Activated CD8-positive, alpha-beta memory T cell treated with anti-CD3 and anti-CD28 coated beads, Interleukin-2, amount 50 U/mL, for 4 hours (primary cell): ENCODE results near the gene GRIA2.

Experiments used
- DNase-seq: peaks from one replicate; pipeline ENCODE4 v3.0.0-alpha.2; 2020

Gene GRIA2

DNA sequence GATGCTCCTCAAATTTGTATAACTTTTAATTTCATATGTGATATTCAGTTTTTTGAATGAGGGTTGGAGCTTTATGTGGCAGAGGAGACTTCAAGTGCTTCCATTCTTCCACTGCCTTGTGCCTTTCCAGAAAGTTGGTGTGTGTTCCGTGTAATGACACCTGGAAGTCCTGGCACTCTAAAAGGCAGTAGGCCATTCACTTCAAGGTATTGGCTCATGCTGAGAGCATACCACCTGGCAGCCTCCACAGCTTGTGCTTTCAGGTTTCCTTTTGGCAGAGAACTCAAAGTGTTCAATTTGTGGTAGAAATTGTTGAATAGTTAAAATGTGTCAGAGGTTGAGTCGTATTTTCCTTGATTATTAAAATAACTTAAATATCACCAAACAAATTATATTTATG, 49.6 kb downstream of the GRIA2 start:
- no peak for DNase-seq

DNA sequence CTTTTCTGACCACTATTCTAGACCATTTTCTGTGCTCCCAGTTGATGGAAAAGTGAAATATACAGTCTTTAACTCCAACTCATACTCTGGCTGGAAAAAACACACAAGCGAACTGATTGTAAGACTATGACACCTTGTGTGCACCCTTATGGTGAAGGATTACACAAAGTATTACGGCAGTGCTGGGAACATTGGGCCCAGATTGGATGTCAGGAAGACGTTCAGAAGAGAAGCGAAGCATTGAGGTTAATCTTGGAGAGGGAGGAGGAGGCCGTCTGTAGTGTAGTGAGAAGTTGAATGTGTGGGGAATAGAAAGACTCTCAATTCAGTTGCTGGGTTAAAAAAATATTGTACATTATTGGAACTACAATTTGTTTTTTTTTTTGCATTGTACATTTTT, 50.0 kb downstream of the GRIA2 start:
- DNase-seq, result no peak

DNA sequence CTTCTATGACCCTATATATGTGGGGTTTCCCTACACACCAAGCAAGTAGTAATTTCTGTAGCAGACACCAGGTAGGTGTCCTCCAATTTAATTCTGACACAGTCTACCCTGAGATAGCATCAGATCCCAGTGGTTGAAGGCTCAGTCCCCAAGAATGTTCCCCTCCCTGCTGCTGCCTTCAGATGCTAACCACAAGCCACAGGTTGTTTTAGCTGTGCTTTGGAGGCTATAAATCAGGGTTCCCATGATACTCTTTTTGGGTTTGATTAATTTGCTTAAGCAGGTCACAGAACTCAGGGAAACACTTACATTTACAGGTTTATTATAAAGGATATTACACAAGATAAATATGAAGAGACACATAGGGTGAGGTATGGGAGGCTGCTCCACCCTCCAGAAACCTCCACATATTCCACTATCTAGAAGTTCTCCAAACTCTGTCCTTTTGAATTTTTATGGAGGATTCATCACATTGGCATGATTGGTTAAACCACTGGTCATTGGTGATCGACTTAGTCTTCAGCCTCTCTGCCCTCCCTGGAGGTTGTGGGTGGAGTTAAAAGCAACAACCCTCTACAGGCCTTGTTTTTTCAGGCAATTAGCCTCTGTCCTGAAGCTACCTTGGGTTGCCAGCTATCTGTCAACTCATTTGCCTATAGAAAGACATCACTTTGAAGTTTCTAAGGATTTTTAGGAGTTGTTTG, 50.8 kb downstream of the GRIA2 start:
- no peak for DNase-seq

DNA sequence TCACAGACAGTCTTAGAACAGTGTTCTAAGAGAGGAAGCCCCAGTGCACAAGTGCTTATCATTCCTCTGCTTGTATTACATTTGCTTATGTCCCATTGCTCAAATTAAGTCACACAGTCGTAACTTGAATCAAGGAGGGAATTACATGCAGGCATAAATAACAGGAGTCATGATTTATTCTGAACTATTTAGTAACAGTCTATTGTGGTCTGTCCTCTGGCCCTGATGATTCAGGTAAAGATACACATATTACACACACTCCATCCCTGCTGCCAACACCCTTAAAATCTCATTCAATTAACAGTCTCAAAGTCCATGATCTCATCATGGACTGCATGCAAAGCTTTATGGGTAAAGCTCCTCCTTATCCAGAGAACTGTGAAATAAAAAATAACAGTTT, 60.1 kb downstream of the GRIA2 start:
- DNase-seq, result no peak

DNA sequence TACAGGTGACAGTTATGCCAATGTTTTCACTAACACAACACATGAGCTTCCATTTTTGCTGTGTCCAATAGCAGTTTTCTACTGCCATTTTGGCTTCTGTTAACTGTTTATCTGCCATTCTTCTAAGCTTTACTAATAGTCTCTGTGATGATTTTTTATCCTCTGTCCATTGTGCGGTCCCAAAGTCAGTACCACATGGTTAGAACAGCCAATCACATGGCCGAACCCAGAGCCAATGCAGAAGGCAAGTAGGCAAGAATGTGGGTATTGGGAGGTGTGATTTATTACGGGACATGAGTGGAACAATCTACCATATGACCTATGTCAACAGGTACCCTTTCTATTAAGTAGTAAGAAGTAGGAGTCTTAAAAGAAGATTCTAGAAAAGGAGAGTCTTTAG, 61.5 kb downstream of the GRIA2 start:
- no peak for DNase-seq

DNA sequence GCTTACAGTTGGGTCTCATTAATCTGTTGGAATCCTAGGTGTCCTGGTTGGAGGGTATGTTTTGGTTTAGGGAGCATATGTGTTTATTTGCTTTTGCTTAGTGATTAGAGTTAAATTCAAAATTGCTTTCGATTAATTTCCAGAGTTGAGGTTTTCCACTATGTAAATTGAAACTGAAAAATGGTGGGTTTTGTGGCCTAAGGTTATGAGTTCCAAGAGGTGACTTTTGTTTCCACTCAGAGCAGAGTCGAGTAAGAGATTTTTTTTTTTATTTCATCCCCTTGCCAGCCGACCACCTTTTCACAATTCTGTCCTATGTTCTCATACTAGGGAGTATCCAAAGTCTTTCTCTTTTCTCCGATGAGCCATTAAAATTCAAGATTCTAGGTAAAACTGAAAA, 66.9 kb downstream of the GRIA2 start:
- DNase-seq, result no peak

DNA sequence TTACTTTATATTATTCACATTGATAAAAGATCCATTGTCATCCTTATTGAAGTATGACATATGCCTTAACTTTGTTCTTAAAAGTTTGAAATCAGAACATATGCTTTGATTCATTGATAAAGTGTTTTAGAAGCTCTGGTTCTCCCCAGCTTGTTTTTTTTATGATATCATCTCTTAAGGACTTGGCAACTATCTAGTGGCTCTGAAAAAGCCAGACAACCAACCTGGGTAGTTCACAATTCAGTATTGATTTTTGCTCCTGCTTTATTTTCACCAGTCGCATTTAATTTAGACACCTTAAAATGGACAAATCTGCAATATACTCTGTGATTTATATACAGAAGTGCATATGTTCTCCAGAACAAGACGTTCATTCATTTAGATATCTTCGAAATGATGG, 70.1 kb downstream of the GRIA2 start:
- no peak for DNase-seq

DNA sequence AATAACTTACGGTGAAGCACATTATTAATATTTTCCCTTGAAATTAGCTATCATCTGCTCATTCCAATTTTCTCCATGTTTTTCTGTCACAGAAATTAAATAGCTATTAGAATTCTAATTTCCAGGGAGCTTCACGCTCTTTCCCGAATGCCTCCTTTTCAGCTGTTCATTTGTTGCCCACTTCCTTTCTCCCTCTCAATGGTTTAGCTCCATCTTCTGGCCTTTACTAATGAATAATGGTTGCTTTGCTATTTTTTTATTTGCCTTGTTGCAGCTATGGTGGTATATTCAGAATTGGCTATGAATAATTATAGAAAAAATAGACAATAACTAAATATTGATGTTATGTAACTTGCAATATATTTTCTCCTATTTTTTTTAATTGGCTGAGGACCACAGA, 70.5 kb downstream of the GRIA2 start:
- no peak for DNase-seq

DNA sequence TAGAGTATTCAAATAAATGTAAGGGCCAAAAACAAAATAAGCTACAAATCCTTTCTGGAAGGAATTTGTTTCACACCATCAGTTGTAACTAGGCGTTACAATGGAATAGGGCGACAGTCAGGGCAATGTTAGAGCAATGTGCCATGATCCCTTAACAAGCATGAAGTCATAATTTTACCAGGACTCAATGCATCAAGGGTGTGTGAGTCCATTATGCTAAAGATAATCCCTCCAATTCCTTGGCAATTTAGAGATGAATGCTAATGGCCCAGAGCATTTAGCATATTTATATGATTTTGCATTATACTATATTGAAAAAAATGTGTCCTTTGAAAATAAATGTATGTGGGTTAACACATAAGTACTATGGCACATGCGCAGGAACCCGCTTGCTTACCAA, 73.1 kb downstream of the GRIA2 start:
- no peak for DNase-seq

DNA sequence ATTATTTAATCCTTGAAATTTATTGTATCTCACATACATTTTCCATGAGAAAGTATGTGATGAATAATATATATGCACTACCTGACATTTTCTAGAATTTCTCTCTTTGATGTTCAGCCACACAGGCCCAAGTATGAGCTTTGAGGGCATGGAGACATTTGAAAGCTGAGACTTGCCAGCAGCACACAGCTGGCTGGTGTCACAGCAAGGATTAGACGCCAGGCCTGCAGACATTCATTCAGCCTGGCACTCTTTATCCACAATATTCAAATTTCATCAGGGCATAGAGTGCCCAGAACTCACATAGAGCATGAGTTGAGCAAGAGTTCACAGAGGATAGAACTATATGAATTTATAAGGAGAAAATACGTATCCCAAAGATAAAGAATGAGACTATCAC, 74.0 kb downstream of the GRIA2 start:
- no peak for DNase-seq

DNA sequence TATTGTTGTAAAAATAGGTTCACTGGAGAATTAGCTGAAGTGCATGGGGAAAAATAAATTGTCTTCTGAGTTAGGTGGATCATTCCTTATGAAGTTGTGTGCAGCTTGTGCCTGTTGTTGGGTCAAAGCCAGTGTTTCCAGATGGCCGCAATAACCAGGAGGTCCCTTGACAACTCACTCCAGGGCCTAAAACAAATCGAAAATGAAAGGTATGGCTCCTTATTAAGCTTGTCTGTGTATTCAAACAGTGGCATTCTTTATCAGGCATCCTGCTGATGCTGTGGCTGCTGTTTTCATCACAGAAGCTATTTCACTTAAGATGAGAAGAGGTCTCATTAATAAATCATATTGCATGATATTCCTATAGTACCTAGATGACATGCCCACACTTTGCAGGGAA, 80.2 kb downstream of the GRIA2 start:
- no peak for DNase-seq

DNA sequence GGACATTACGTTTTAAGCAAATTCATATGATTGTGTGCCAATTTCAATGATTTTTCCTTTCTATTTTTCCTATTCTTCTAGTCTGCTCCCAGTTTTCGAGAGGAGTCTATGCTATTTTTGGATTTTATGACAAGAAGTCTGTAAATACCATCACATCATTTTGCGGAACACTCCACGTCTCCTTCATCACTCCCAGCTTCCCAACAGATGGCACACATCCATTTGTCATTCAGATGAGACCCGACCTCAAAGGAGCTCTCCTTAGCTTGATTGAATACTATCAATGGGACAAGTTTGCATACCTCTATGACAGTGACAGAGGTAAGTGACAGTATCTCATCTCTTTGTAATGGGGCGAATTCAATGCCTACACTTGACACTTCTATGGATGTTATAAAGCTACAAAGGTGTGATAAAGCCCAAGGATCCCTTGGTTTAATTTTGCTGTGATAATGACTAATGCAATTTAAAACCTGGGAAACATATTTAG, 83.0 kb downstream of the GRIA2 start:
- DNase-seq, result no peak

DNA sequence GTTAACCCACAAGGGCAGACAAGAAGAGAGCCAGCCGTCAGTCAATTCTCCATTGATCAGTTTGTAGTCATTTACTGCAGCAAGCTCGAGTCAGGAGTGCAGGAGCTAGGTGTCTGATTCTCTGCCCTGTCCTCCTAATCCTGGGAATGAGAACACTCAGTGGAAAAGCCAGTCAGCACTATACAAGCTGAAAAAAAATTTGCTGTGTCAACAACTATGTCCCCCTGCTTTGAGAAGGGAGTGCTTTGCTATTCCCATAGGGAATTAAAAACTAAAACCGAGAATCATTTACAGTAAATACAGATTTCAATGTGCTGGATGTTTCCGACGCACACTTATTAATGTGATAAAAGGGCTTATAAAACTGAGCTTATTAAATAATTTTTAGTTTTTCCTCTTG, 84.2 kb downstream of the GRIA2 start:
- no peak for DNase-seq

DNA sequence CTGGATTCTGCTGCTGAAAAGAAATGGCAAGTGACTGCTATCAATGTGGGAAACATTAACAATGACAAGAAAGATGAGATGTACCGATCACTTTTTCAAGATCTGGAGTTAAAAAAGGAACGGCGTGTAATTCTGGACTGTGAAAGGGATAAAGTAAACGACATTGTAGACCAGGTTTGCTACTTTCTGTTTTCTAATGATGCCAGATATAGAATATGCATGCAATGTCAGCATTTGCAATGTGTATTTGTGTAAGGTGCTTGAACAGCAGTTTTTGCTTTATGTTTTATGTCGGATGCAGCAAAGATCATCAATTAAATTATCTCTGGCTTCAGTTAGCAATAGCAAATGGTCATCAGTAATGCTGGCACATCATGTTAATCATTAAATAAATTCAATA, 92.2 kb downstream of the GRIA2 start:
- DNase-seq, result no peak

DNA sequence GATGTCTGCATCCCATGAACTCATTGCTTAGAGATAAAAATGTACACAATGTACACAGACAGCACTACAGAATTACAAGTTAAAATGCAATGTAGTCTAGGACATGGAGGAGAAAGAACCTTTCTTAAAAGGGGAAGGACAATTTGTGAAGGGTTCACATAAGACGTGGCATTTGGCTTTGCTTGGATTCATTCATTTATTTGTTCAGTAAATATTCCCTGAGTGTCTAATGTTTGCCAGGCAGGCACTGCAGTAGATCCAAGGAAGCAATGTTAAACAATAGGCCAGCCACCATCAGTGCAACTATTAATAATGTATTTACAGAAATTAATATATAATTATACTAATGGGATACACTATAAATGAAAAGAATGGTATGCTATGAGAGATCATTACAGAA, 94.4 kb downstream of the GRIA2 start:
- DNase-seq, result no peak

DNA sequence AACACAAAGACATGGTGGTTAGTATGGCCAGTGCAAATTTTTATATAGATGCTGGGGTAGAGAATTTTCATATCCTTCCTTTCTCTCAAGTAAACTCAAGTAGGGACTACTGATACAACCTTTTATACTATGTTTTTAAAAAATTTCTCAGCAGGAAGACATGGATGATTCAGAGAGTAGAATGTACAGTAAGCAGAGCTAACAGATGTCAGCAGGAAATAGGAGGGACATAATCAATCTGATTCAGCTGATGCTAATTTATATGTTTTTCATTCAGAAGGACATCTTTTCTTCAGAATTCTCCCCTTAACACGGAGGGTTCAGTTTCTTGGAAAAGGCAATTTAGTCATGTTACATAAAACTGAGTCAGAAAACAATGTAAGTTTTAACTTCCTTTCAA, 95.4 kb downstream of the GRIA2 start:
- no peak for DNase-seq

DNA sequence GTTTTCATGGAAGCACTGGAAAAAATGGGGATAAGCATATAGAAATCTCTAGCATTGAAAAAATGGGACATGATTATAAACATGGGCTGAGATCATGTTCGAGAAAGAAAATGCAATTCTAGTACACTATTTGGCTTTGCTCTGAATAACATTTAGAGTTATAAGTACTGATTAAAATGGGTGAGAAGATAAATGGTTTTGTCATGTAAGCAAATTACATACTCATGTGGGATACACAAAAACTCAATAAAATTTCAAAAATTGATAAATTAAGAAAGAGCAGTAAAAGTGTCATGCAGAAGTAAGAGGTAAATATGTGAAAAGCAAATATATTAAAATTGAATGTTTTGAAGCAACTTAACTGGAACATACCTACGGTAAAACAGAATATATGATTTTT, 99.6 kb downstream of the GRIA2 start:
- DNase-seq, result no peak

DNA sequence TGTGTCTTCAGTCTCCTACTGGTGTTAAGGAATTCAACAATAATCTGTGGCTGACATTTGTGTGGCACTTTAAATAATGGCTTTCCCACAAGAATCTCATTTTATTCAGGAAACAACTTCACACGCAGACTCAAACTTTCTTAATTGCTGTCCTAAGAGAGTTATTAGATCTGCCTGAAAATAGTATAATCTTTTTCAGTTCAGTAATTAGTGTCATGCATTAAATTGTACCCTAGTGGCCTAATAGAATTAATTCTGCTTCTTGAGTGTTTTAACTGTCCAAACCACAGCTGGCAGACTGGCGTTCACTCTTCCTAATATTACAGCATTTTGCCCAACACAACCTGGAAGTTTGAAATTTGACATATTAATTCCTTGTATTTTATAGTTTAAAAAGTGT, 107.1 kb downstream of the GRIA2 start:
- DNase-seq, result no peak

DNA sequence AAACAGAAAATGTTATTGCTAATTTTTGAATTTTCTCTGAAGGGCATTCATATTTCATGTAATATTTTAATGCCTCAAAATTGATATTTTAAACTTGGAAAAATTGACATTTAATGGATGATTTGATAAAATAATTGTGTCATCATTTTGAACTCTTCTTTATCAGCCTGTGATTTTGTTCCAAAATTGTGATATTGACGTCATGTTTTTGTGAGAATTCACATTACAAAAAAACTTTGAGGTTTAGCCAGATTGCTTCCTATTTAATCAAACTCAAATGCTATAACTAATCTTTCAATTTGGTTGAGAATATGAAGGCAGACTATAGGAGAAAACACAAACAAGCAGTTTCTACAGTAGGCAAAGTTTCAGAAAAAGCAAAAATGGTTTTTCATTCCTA, 137.4 kb downstream of the GRIA2 start:
- DNase-seq, result no peak

DNA sequence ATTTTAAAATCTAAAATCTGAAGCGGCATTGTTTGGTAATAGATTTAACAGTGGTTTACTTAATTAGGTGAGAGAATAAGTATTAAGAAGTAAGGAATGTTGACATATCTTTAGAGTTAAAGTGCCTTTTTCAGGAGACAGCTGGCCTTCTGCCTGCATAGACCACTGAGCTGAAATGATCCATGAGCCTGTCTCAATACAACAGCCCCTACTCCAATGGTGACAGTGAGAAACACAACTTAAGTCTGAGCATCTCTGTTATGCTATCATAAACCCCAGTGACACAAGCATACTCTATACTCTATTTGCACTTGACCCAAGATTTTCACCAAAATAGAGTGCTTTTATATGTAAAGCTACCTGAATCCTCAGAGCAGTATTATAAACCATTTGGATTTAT, 137.9 kb downstream of the GRIA2 start:
- no peak for DNase-seq

DNA sequence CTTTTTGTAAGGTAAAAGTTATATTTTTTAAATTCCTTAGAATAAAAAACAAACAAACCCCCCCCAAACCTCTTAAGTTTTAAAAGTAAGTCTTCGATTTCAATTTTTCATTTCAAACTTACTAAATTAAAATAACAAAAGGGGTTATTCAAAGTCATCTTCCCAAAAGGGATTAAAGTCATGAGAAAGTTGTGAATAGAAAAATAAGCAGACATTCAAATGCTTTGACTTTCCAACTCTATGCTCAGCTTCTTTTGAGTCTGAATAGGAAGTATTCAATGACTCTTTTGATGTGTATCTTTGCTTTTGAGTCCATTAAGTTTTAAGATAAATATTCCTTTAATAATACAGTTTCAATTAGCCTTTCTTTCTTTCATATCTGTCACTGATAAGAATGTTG, 138.3 kb downstream of the GRIA2 start:
- DNase-seq, result no peak

DNA sequence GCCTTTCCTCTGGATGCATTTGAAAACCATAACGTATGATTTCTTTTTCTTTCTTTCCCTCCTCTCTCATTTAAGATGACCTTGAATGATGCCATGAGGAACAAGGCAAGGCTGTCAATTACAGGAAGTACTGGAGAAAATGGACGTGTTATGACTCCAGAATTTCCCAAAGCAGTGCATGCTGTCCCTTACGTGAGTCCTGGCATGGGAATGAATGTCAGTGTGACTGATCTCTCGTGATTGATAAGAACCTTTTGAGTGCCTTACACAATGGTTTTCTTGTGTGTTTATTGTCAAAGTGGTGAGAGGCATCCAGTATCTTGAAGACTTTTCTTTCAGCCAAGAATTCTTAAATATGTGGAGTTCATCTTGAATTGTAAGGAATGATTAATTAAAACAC, 142.8 kb downstream of the GRIA2 start:
- no peak for DNase-seq

DNA sequence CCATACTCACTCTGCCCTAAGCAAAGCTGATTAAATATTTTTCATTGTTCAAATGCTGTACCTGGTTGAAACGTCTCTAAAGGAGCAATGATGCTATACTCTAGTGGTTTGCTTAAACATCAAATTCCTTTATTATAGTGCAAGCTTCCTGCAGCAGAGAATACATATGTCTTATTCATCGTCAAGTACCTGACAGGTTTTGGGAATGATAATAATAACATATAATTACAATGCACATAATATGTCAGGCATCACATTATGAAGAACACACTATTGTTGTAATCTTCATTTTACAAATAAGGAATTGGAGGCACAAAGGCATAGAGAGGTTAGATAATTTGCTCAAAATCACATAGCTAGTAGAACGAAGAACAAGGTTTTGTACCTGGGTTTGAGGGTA, 151.6 kb downstream of the GRIA2 start:
- no peak for DNase-seq

DNA sequence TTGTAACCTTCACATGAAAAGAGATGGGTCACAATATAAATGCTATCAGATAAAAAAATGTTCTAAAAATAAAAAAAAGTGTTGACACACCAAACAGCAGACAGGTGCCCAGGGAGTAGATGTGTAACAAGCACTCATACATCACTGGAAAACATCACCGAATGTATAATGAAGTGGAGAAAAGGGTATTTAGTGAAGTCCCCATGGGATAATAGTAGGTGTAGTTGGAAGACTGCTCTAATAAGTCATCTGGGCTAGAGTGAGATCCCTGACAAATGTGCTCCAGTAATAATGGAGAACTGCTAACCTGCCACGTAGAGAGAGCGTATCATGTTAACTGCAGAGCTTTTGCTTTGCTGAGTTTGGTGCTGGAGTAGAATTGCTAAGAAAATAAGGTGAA, 152.0 kb downstream of the GRIA2 start:
- DNase-seq, result no peak

DNA sequence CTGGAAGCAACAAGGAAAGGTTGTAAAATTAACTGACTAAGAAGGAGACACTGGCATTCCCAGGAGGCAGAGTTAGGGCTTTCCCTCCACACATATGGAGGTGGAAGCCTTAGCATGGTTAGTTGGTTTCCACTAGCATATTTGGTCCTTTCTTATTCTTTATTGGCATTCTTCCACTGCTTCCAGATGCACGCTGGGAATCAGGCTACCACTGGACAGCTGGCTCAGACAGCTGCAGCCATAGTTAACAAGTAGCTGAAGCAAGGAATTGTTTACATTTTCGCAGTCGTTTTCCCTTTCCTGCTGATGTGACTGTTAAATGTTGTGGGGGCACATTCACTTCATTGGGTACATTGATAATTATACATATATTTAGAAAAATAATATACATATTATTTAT, 169.2 kb downstream of the GRIA2 start:
- DNase-seq, result no peak

DNA sequence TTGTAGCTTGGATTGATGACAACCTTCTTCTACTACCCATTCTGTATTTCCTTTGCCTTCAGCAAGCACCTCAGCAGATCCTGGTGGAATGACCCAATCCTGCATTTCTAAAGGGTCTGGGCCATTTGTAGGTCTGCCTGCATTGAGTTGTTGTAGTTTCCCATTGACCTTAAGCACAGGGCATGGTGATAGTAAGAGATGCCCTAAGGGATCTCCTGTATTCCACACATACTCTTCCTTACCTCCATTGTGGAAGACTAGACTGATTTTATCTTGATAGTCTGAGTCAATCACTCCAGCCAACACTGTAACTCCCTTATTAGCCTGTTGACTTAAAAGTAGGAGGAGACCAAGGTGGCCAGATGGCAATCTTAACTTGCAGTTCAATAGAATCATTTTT, 184.5 kb downstream of the GRIA2 start:
- DNase-seq, result no peak
